HG03280 (cell line): ENCODE measurements around the gene AP1B1.
A peak's percentile ranks its signal among the peaks of the same experiment; 100 is the strongest.
"Not testable (repeated sequence)": the region's sequence is repeated elsewhere in the genome, so short reads cannot be mapped to it uniquely, and the experiment has no call there.

Experiments used
- ATAC-seq: cut with Tn5 transposase; IDR thresholded peaks from one replicate; pipeline ENCODE4 v1.9.1; 2021; ENCODE audit warnings: mild to moderate bottlenecking, moderate library complexity; ENCODE audit not compliant: unreplicated experiment

Gene AP1B1

DNA sequence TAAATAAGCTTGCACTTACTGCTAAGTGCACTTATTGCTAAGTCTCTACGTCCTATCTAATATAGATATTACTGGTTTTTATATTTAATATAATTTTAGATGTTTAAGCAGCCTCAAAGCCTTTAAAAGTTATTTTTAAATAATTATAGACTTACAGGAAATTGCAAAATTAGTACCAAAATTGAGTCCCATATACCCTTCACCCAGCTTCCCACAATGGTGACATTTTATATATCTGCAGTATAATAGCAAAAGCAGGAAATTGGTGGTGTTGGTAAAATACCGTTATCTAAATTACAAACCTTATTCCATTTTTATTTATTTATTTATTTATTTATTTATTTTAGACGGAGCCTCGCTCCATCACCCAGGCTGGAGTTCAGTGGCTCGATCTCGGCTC is 1.9 kb upstream of the AP1B1 start:
- no peak for ATAC-seq

DNA sequence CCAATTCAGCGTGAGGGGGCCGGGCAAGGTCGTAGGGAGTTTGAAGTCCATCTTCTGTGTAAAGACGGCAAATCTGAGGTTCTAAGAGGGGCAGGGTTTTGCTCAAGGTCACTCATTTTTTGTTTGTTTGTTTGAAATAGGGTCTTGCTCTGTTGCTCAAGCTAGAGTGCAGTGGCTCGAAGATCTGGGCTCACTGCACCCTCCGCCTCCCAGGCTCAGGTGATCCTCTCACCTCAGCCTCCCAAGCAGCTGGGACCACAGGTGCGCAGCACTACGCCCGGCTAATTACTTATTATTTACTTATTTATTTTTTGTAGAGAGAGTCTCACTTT is 355 bp upstream of the AP1B1 start:
- ATAC-seq, result peak; percentile 5

DNA sequence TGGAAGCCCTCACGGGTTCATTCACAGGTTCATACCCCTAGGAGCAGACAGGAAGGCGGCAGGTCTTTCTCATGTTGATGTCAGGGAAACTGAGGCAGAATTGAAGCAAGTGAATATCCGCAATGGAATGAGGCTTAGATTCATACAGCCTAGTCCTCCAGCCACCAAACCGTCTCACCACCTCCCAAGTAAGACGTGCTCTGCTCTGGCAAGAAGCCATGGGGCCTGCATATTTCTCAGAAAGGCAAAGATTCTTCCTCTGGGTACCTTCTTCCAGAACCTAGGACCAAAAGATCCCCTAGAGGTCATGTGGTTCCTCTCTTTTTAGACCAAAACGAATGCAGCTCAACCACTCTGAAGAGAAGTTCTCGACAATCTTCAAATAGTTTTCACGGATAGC is 1.7 kb downstream of the AP1B1 start:
- no peak for ATAC-seq

DNA sequence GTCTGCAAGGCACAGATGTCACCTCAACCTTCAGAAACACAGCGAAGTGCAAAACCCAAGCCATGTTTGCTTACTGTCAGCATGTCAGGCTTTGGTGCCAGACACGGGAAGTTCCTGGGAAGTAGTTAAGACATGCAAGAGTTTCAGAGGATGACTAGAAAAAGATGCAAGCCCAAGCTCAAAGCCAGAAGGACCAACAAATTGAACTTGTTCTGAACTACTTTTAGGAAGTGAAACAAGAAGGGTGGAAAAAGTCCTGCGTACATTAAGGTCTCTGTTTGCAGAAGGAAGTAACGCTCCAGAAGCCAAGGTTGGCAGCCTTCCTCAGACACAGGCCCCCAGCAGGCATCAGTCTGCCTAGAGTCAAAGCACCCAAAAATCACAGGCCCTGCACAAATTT is 2.6 kb downstream of the AP1B1 start:
- no peak for ATAC-seq

DNA sequence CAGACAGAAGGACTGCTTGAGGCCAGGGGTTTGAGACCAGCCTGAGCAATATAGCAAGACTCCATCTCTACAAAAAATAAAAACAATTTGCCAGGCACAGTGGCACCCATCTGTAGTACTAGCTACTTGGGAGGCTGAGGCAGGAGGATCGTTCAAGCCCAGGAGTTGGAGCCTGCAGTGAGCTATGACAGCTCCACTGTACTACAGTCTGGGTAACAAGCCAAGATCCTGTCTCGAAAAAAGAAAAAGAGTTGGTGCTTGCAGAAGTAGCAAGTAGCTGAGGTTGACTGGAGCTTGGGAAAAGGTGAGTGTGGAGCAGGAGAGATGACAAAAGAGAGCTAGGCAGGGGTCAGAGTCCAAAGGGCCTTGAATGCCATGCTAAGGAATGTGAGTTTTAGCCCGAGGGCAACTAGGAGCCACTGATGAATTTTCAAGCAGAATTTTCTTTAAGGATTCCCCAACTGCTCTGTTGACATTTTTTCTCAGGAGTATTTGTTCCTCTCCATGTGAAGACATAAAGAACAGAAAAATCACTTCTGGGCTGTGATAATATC is 3.1 kb downstream of the AP1B1 start:
- no peak for ATAC-seq

DNA sequence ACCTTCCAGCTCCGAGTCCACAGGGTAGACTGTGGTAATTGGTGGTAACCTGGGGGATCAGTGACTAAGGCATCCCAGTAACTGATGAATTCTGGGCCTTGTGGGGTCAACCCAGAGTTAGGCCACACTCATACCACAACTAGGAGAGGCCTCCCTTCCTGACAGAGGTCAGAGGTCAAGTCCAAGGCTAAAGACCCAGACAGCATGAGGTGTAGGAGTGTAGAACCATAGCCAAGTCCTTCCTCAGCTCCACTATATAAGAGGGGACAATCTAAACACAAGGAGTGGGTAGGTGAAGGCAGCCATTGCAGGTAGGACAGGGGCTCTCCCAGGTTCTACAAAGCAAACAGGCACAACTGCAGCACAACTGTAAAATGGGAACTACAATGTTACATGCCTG is 4.6 kb downstream of the AP1B1 start:
- no peak for ATAC-seq

DNA sequence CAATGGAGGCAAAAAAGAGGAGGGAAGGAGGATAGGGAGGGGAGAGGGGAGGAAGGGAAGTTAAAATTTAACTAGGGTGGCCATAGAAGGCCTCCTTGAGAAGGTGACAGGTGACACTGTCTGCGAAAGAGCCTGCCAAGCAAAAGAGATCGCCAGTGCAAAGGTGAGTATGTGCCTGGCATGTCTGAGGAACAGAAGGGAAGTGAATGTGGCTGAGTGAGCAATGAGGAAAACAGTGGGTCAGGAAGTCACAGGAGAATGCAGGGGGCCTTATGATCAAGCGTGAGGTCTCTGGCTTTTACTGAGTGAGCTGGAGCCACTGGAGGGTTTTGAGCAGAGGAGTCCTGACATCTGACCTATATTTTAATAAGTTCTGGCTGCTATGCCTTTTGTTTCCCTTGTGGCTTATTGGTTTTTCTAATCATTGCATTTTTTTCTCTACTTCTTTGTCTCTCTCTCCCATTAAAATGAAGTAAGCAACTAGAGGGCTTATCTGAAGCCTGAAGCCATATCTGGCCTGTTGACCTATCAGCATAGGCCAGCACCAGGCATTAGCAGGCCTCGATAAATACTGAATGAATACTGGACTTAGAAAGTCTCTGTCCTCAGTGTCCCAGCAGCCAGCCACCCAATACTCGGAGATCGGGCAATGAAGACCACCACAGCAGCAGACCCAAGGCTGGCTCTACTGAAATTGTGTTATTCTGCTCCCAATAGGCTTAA is 5.6 kb downstream of the AP1B1 start:
- ATAC-seq, result no peak

DNA sequence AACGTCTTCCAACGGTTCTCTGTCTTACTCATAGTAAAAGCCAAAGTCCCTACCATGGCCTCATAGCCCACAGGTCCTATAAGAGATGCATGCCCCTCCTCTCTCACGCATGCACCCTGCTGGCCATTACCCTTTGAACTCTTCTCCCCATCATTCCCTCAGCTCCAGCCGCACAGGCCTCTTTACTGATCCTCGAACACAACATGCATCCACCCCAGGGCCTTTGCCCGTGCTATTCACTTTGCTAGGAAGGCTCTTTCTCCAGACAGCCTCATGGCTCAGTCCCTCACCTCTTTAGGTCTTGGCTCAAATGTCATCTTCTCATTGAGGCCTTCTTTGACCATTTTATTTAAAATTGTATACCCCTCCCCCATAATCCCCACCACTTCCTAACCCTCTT is 7.5 kb downstream of the AP1B1 start:
- no peak for ATAC-seq

DNA sequence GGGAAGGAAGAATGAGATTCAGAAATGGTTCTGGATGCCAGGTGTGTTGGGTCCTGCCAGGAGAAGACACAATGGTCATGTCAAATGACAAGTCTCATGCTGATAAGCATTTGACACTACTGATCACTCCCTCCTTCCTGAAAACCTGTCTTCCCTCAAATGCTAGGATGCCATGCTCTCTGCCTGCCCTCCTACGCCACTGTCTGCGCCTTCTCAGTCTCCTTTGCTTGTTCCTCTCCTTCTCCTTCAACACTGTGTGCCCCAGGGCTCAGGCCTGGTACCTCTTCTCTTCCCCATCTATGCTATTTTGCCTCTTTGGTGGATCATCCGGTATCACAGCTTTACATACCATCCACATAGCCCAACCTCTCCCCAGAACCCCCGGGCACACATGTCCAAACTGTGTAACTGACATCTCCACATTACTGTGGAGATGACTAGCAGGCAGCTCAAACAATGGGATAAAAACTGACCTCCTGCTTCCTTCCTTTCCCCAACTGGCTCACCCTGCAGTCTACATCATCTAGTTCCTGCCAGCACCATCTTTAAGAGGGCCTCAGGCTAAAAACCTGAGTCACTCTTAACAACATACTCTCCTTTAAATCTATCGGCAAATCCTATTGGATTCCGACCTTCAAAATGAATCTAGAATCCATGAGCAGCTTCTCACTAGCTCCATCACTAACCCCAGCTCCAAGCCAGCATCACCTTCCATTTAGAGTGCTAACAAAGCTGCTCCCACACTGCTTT is 8.2 kb downstream of the AP1B1 start:
- no peak for ATAC-seq

DNA sequence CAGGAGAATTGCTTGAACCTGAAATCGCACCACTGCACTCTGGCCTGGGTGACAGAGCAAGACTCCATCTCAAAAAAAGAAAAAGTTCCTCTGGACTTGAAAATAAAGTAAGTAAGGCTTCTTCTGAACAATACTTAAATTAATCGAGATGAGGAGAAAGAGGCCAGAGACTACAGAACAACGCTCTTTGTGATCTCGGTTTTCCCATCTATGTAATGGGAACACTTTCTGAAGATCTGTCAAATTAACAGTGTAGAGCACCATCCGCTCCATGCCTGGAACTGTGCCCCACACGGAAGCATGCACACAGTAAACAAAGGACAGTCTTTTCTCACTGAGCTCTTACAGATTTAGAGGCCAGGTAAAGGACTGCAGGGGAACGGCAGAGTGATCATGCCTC is 9.1 kb downstream of the AP1B1 start:
- ATAC-seq, result no peak

DNA sequence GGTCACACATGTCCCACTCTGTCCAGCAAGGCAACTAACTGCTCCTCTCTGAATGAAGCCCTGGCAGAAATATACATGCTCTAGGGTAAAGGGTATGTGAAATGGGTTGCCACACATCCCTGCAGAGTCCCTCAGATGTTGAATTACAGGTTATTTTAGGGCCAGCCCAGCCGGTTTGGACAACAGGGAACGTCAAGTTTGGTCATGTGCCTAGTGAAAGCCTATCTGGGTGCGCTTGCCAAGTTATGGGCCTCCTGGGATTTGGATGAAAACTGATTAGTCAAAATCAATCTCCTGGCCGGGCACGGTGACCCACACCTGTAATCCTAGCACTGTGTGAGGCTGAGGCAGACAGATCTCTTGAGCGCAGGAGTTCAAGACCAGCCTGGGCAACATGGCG is 10.4 kb downstream of the AP1B1 start:
- ATAC-seq, result no peak

DNA sequence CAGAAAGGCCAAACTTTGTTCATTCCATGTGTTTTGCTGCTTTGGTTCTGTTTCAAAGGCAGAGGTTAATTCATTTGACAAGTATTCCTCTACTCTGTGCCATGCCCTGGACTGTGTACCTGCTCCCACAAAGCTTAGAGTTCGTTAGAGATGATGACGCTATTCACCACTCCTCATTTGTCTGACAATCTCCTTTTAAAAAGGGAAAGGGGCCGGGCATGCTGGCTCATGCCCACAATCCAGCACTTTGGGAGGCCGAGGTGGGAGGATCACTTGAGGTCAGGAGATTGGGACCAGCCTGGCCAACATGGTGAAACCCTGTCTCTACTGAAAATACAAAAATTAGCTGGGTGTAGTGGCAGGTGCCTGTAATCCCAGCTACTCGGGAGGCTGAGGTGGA is 11.7 kb downstream of the AP1B1 start:
- ATAC-seq, result not testable (repeated sequence)

DNA sequence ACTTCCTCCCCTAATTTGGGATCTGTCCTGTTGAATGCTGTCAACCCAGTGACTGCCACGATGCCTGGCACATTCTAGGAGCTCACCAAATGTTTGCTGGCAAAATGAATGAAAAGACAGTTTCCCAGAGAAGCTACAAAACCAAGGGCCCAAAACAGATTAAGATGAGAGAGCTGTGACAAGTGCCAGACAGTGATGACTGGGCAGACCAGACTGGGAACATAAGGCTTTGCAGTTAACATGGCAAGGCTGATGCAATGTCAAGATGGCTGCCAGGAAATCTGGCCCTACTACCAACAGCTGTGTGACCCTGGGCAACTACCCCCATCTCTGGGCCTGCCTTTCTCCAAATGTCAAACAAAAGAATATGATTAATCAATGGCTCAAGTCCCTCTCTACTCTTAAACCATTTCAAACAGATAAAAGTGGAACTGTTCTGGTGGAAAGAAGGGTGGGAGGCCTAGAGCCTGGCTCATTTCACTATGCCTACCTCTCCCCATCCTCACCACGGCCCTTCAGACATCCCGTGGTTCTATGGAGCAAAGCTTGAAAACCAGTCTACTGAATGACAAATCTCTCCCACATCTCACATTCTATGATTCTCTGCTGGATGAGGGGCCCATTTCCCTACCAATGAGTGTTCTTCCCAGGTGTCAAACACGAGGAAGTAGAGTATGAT is 12.8 kb downstream of the AP1B1 start:
- ATAC-seq, result no peak

DNA sequence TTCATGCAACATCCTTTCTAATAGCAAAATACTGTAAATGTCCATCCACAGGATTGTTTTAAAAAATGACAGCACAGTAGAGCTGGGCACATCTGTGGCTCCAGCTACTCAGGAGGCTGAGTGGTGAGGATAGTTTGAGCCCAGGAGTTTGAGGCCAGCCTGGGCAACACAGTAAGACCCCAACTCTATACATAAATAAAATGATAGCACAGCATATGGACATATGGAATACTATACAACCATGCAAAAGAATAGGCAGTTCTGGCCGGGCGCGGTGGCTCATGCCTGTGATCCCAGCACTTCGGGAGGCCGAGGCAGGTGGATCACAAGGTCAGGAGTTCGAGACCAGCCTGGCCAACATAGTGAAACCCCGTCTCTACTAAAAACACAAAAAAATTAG is 13.6 kb downstream of the AP1B1 start:
- not testable (repeated sequence) for ATAC-seq

DNA sequence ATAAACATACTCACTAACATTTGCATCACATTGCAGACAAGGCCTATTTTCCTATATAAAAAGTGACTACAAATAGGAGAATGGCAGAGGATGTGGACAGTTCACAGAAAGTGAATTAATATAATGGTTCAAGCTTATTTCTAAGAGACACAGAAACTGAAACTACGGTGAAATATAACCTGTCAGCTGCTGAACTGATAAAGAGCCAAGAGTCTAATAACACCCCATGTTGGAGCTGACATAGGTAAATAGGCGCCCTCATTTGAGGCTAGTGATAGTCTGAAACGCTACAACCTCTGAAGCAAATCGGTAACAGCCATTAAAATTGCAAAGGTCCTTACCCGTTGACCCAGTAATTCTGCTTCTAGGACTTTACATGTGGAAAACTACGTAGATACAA is 14.0 kb downstream of the AP1B1 start:
- no peak for ATAC-seq

DNA sequence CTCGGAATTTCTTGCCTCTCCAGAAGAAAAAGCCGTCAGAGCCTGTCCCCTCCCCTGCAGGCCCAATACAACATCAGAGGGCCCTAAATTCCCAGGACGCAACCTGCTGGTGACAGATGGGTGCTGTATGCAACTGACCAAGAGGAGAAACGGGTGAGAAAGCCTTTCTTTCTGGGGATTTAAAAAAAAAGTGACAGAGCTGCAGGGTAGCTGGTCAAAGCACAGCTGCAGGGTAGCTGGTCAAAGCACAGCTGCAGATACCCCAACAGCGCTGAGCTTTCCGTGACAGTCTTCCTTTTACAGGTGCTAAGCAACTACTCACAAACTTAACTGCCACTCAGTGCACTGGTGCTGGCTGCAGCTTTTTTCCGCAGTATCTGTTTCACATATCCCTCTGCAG is 17.8 kb downstream of the AP1B1 start:
- no peak for ATAC-seq

DNA sequence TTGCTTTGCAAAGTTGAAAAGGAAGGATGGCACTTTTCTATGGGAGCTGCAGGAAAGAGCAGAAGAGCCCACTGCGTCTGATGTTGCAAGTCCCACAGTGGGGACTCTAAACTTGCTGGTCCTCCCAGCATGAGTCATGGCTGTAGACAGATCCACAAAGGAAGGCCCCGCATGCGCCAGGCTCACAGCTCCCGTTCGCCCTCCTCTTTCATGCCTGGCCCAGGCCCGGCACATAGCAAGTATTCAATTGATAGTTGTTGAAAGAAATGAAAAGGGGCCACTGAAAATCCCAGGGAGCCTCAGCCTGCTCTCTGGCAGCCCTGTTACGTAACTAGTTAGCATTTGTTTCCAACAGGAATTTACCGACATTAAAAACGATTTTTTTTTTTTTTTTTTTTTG is 18.9 kb downstream of the AP1B1 start:
- no peak for ATAC-seq

DNA sequence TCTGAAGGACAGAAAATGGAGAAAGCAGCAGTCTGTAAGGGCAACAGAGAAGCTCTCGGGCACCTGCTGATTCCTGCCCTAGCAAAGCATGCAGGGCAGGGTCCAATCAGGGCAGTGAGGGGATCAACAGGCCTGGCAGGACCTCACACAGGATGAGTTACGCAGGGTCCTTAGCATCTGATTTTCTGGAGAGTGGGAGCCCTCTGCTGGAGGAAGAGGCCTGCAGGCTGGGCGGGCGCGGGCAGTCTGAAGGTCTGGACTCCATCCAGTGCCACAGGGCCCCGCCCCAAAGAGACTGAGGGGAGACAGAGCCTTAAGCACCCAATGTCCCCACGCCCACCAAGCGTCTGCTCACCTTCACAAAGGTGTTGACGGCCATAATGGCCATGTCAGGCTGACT is 28.9 kb downstream of the AP1B1 start:
- ATAC-seq, result no peak

DNA sequence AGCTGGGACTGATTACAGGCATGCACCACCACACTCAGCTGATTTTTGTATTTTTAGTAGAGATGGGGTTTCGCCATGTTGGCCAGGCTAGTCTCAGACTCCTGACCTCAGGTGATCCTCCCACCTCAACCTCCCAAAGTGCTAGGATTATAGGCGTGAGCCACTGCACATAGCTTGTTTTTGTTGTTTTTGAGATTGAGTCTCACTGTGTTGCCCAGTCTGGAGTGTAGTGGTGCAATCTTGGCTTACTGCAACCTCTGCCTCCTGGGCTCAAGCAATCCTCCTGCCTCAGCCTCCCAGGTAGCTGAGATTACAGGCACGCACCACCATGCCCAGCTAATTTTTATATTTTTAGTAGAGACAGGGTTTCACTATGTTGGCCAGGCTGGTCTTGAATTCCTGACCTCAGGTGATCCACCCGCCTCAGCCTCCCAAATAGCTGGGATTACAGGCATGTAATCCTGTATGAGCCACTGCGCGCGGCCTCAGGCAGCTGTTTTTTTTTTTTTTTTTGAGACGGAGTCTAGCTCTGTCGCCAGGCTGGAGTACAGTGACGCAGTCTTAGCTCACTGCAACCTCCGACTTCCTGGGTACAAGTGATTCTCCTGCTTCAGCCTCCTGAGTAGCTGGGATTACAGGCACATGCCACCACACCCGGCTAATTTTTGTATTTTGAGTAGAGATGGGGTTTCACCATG is 31.0 kb downstream of the AP1B1 start:
- not testable (repeated sequence) for ATAC-seq

DNA sequence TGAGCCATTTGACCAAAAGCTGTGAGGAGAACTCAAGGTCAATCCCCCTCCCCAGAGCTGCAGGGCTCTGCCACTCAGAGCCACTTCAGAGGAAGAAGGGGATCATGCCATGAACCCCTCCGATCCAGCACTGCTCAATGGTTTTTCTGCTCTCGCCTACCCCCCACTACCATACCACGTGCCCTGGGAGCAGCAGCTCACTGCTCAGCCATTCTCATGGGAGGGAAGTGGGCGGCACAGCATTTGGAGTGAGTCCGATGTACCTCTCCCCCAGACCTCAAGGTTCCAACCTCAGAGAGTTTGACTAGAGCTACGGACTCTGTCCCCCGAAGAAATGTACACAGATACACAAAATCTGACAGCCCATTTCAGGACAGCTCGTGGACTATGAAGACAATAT is 34.5 kb downstream of the AP1B1 start:
- no peak for ATAC-seq

DNA sequence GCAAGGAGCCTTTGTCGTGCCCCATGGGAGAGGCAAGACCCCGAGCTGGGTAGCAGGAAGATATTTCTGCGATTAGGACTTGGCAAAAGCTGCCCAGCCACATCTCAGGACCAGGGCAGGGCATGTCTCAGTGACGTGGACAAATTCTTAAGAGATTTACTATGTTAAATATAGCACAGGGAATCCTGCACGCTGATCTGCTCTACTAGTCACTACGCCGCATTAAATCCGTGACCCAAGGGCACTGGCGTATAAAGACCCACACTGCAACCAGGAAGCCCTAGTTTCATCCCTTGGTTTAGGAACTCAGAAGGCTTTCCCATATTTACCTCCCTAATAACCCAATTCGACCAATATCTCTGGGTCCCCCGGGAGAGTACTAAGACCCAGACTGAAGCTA is 35.1 kb downstream of the AP1B1 start:
- no peak for ATAC-seq
